ENCODE measurements around the gene PTTG1IP.
"Not testable (repeated sequence)": the region's sequence is repeated elsewhere in the genome, so short reads cannot be mapped to it uniquely, and the experiment has no call there.

The PTTG1IP gene

DNA sequence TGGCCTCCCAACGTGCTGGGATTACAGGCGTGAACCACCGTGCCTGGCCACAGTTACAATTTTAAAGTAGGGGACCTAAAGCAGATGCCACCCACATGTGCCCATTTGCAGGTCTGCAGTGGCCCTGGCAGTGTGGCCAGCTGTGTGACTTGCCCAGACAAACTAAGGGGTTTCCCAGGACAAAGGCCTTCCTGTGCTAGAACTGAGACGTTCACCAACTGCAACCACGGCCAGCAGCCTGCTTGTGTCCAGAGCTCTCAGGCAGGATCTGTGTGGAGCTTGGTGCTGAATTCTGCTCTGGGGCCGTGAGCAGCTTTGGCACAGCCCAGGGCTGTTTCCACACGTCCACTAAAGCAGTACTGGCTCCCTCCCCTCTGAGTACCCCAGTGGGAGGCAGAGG lies 10.6 kb upstream of the PTTG1IP start:
- DNase-seq, result no peak

DNA sequence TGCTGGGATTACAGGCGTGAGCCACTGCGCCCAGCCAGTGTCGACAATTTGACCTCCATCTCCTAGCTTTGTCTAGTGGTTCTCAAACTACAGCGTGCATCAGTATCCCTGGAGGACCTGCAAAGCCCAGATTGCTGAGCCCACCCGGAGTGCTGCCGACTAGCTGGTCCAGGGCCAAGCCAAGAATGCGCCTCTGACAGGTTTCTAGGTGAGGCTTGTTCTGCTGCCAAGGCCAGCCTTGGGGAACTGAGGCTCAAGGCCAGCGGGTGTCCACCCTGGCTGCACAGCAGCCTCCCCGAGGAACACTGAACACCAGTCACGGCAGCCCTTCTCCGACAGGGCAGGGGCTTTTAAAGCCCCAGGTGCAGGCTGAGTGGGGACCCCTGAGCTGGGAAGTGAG lies 9.8 kb upstream of the PTTG1IP start:
- no peak for DNase-seq

DNA sequence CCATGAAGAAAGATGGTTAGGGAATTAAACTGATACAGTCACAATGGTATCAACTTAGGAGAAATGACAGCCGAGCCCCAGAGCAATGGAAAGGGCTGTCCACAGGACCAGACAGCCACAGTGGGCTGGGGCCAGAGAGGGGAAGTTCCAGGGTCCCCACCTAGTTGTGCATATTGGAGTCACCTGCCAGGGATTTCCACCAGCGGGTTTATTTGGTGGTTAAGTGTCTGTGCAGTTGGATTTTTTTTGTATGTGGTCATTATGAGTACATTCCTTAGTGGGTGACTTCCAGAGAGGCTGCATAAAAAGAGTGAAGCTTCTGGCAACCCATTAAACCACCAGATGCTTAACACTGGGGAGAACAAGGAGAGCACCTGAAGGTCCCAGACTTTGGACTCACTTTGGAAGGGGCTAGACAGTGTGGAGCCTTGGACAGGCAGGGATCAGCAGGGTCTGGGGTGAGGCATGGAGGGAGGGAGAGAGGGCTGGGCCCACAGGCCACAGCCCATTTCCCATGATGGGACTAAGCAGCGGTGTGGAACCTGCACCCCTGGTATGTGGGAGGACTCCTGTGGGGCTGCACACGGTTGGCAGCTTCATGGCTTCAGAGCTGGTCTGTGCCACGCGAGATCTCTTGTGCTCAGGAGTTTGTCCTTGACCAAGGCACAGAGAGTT lies 7.8 kb upstream of the PTTG1IP start:
- DNase-seq, result peak; percentile 39

DNA sequence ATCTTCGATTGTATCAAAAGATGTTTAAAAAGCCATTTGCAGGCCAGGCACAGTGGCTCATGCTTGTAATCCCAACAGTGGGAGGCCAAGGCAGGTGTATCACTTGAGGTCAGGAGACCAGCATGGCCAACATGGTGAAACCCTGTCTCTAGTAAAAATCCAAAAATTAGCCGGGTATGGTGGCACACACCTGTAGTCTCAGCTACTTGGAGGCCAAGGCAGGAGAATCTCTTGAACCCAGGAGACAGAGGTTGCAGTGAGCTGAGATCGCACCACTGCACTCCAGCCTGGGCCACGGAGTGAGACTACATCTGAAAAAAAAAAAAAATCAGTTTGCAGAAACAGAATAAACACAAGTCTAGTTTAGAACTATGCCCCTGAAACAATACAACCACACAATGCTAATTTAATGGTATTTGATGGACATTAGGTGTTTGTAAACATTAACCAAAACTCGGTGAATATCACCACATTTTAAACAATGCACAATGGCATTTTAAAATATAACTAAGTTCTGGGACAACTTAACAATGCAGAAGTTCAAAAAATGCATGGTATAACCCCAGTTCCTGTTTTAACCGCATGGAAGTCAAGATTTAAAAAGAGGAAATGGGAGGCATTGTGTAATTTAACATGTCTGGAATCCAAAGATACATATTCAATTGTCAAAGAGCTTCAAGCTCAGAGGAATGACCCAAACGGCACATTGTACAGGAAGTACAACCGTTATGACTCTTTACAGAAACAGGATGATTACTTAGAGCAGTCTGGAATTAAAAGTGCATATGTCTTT lies 7.1 kb upstream of the PTTG1IP start:
- DNase-seq, result no peak

DNA sequence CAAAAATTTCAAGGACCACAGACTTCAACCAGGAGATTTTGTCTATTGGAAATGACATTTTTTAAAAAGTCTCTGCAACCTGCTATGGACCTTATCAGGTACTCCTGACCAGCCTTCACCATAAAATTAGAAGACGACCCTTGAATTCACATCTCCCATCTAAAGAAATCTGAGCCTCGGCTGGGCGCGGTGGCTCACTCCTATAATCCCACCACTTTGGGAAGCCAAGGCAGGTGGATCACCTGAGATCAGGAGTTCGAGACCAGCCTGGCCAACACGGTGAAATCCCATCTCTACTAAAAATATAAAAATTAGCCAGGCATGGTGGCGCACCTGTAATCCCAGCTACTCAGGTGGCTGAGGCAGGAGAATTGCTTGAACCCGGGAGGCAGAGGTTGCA lies 5.7 kb upstream of the PTTG1IP start:
- DNase-seq, result not testable (repeated sequence)

DNA sequence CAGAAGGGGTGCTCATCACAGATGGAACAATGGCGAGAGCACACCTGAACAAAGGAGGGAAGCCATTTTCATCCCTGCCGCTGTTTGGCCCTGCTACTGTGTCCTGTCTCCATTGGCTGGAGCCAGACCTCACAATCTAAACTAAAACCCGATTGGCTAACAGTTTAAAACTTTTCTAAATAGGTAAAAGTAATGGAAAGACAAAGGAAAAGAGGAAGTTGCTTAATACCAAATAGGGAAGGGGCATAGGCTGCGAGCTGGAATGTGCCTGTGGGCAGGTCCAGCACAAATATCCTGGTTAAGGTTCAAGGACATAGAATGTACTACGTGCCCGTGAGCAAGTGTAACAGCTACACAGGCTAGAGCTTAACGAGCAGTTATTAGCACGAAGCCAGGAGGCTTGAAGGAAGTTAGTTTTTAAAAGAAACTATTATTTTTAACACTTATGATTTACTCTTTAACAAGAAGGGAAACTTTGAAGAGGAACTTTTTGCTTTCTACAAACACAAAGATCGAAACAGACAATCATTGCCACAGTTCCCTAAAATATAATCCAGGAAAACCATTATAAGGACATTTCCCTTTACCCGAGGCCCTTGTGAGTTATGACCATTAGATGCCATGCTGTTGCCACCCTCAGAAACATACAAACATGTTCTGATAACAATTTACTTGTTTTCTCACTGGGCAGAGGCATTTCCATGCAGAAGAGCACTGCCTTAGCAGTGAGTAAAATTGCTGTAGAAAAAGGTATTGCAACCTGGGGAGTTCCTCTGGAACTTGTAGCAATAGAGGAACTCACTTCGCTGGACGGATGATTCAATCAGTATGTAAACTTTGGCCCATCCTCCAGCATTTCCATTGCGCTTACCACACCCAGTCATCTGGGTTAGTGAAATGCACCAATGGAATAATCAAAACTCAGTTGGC lies 4.8 kb upstream of the PTTG1IP start:
- DNase-seq, result no peak

DNA sequence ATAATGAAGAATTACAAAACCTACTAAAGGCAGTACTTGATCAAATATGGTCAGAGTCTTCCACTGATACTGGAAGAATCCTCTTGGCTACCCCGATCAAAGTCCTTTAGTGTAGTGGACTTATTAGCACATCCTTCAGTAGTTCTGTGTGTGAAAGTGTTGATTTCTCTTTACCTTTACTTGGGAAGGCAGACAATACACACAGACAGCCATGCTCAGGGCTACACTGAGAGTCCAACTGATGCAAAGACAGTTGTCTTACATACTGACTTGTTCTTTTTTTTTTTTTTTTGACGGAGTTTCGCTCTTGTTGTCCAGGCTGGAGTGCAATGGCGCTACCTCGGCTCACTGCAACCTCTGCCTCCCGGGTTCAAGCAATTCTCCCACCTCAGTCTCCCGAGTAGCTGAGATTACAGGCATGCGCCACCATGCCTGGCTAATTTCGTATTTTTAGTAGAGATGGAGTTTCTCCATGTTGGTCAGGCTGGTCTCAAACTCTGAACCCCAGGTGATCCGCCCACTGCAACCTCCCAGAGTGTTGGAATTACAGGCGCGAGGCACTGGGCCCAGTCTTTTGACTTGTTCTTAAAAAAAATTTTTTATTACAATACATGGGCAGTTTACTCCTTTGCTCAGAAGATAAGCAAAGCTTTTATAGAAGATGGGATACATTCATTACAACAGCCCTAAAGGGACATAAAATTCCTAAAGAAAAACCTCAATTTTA lies 3.5 kb upstream of the PTTG1IP start:
- no peak for DNase-seq

DNA sequence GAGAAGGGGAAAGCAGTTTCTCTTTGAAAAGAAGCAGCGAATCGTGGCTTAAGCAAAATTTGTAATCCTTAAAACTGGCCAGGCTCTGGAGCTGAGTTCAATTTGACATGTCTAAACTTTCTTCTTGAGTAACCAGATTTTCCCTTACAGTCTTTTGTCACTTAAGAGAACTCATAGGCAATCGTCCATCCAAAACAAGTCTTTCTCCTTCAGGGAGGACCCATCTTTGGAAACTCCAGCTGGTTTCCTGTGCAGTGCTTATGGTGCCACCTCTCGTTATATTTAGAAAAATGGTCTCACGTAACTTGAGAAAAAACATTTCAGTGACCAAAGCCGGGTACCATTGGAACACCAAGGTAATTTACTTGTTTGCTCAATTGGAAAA lies 1.8 kb upstream of the PTTG1IP start:
- DNase-seq, result peak; percentile 36

DNA sequence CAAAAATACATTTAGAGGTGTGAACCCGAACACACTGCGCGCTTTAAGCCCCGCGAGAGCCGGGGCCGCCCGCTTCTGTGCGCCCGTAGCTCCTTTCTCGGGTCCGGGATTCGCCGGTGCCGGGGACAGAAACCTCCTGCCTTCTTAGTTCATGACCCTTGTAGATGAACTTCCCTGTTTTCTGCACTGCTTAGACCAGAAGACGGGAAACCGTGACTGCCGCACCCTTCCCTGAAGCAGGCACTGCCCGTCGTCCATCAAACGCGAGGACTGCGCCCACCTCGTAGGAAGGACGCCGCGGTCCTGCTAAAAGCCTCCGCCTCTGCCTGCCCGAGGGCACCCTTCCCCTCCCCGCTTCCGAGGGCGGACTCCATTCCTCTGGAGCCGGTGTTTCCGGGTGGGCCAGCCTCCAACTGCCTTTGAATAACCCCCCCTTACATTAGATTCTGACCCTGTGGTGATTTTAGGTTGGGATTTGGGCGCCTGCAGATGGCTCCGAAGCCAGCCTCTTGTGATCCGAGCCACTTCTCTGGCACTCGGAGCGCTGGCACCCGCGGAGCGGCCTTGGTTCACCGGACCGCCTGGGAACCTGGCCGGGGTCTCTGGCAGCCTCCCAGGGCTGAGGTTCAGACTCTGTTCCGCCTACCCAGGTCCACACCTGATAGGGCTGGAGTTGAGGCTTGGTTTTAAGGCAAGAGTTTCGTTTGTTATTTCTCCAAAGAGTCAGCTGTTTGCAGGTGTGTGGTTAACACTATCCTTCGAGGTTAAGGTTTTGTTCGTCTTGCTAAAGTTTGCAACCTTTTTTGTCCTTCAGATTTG lies 1.2 kb upstream of the PTTG1IP start:
- no peak for DNase-seq

DNA sequence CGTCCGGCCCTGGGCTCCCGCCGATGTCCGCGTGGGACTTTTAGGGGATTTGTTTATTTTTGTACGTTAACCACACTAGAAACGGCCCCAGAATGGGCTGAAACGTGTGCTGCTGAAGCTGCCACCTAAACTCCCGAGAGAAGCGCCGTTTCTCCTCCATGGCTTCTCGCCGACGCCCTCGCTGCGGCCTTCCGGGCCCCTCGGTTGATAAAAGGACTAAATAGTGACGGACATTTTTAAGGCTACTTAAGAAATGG lies 678 bp upstream of the PTTG1IP start:
- peak; percentile 84 for DNase-seq

DNA sequence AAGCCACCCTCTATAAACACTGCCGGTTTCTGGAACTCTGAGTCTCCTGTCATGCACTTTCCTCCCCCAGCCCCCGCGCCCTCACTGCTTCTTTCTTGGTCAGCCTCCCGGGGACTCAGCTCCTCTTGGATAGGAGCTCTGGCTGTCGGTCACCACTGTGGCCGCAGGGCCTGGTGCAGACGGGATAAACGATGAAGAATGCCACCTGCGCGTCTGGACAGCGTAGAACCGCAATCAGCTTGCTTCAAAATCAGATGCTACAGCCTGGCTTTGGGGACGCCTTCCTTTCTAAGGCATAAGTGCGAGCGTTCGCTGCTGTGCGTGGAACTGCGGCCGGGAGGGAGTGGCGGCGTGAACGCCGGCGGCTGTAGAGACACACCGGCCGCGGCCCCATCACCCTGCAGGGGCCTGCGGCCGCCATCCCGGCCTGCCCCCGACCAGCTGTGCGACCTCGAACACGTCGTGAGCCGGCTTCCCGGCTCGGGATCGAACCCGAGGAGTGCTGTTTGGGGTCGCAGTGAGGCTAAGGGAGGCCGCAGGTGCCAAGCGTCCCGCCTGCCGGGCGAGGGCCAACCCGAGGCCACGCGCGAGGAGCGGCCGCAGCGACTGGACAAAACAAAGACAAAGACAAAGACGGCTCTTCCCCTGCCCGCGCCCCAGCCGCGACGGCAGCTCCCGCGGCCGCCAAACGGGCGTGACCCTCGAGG lies 688 bp downstream of the PTTG1IP start:
- DNase-seq, result peak; percentile 82

DNA sequence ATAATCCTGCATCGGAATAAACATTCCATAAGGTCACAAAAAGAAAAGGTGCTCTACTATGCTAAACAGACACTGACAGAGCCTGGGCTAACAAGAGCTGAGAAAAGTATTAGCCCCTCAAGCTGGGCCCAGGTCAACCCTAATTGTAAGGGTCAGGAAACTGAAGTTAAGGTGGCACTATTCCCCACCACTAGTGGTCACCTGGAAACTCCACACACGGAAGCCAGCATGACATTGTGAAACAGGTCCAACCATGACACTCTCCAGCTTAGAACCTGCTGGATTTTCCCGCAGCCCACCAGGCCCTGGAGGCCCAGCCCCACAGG lies 1.2 kb downstream of the PTTG1IP start:
- DNase-seq, result no peak

DNA sequence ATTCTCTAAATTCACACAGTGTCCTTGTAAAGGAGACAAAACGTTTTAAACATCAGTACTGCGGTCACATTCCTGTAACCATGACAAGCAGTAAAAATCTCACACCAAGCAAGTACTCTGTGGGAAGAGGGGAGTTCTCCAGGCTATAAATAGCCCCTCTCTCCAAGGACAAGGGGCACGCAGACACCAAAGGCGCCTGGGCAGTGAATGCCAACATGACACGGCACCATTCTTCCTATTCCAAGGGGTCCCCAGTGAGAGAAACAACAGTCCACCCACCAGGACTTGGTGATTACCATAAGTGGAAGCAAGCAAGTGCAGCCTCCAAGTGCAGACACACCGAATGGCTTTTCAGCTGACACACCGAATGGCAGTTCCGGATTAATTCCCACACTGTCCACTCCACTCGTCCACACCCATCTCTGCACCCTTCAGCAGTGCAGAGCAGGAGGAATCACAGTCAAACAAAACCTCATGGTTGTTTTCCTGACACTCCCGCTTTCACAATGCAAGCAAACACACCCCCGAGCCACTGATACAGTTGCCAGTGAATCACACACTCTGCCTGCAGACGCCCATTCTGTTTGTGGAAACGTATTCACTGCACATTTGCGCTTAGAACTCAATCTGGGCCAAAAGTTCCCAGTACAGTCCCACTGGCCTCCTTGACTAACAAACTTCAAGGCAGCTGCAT lies 1.8 kb downstream of the PTTG1IP start:
- DNase-seq, result no peak

DNA sequence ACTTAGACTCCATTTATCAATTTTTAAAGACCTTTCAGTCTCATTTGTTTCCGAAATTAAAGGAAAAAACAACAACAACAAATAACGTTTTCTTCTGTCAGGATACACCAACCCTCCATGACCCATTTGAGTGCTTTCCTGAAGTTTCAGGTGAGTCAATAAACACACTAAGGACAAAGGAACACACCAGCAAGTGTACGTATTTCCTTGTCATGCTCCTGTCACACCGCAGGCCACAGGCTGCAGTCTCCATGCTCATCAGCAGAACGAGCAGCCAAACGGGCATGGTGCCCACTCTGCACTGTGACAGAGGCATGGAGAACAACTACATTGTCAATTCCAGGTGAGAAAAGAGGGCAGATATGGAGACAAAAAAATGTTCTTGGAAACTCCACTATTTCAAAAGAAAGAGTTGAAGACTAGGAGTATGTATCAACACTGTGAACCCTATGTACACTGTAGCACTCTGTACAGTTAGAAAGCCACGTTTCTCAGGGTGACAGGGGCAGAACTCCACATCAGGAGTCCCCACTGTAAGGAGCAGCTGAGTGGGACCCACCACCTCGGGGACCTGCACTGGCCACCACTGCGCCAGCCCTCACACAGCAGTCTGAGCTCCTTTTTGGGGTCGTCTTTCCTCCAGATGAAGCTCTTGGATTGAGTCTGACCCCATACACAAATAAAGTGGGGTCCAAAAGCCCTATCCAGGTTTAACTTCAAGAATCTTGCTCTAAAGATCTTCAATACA lies 2.6 kb downstream of the PTTG1IP start:
- no peak for DNase-seq

DNA sequence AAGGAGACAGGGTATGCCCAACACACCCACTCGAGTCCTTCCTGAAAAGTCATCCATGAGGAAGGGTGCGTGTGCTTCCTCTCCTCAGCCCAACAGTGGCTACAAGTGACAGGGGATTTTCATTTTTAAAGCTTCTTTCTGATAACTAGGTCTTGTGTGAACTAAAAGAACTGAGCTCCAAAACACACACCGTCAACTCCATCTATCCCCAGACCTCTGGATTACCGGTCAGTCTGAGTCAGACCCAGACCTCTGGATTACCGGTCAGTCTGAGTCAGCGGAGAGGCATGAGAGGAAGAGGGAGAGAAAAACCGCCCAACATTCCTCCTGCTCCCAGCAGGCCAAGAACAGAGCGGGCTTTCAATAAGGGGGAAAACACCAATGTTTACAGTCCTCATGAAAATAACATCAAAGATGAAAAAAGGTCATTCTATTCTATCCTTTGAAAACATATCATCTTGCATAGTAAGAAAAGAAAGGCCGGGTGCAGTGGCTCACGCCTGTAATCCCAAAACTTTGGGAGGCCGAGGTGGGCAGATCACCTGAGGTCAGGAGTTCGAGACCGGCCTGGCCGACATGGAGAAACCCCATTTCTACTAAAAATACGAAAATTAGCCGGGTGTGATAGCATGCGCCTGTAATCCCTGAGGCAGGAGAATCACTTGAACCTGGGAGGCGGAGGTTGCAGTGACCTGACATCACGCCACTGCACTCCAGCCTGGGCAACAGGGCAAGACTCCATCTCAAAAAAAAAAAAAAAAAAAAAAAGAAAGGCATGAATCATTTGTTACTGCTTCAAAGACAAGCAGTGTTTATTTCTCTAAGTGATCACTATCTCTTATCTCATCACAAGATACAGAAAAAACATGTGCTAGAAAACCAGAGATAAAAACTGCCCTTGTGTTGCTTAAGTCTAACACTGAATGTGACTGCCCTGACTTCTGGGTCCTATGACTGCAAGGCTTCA lies 3.4 kb downstream of the PTTG1IP start:
- no peak for DNase-seq

DNA sequence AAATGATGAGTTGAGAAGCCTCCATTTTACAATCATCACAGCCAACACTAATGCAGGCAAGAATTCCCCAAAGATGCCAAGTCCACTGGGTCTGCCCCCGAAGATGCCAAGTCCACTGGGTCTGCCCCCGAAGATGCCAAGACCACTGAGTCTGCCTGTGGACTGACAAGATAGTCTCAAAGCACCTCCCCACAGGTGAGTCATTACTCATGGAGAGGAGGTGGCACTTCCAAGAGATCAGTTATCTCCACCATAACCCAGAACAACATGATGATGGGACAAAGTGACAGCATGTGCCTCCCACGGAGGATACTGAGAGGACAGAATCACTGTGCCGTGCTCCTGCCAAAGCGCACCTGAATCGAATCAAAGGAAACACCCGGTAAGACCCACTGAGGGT lies 4.8 kb downstream of the PTTG1IP start:
- DNase-seq, result no peak

DNA sequence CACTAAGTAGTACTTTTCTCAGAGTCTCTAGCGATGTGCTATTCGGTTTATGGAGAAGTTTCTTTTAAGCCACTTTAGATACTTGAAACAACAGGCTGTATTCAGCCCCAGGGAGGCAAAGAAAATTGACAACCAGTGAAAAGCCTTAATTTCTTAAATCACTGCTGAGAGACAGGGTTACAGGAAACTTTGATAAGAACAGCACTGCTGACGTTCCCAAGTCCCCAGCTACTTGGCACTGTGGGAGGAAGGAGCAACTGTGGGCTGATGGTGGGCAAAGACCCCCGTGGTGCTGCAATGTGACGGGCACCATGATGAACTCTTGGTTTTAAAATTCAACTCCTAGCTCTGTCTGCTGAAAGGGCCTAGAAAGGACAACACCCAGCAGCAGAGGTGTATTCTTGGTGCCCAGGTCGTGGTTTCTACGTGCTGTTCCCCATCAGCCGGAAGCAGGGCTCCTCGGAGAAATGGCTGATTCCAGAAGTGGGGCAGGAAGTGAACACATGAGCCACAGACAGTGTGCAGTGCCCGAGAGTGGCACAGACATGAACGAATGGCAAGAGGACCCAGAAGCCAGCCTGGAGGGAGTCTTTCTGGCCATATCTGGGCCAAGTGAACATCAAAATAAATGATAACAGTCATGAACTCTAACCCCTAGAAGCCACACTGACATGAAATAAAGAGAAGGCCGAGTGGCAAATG lies 5.3 kb downstream of the PTTG1IP start:
- DNase-seq, result no peak

DNA sequence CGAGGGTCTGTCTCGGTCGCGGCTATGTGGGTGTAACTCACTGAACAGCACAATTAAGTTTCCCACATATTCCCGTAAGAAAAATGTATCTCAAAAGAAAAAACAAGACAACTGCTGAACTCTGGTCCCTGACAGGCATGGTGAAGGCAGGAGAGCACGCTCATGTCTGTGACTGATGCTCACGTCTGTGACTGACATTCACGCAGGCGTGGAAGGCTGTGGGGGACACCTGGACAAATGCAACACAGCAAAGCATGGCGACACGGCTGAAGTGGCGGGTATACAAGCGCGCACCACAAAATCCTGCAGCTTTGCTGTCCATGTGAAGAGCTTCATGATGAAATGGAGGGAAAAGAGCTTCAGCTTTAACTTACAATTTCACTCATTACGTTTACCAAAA lies 6.0 kb downstream of the PTTG1IP start:
- DNase-seq, result no peak

Measured in right kidney (tissue), 1 donor.